T47D (cell line): ENCODE measurements around the gene OR2AE1.
A peak's percentile ranks its signal among the peaks of the same experiment; 100 is the strongest.

Experiments used
- DNase-seq, 2 experiments: peaks; one replicate each; pipeline versions ENCODE4 v3.0.0 to v3.0.0-alpha.2; 2011 to 2012; ENCODE audit warnings: low read depth in 1 of 2, low spot score in 1 of 2
- JUND ChIP-seq: IDR thresholded peaks from 2 replicates; pipeline ENCODE4 v1.6.1; 2012; ENCODE audit warnings: low read depth
- in situ Hi-C: cut with HindIII; loops from 2 replicates; pipeline ENCODE4 v1.10.0; 2016; ENCODE audit warnings: low sequenced_read_pairs, low pct_unique_long_range_greater_than_20kb

Gene OR2AE1

DNA sequence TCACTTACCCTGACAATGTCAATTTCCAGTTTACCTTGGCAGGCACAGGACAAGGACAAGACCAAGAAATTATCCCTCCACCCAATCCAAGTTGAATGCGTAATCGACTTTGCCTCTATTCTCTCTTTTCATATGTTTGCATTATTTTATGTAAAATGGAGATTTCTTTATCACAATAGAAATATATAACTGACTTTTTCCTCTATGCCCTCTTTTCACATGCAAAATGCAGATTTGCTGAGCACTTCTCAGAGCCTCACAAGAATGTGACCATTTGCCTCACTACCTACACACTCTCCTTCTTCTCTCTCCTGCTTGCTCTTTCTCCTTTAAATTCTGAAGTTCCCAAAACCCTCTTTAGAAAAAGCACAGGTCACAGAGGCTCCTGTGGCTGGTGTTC lies 33.9 kb downstream of the OR2AE1 start:
- in situ Hi-C loops, result no loop called here
- no peak for TF ChIP-seq JUND
- no peak for DNase-seq

DNA sequence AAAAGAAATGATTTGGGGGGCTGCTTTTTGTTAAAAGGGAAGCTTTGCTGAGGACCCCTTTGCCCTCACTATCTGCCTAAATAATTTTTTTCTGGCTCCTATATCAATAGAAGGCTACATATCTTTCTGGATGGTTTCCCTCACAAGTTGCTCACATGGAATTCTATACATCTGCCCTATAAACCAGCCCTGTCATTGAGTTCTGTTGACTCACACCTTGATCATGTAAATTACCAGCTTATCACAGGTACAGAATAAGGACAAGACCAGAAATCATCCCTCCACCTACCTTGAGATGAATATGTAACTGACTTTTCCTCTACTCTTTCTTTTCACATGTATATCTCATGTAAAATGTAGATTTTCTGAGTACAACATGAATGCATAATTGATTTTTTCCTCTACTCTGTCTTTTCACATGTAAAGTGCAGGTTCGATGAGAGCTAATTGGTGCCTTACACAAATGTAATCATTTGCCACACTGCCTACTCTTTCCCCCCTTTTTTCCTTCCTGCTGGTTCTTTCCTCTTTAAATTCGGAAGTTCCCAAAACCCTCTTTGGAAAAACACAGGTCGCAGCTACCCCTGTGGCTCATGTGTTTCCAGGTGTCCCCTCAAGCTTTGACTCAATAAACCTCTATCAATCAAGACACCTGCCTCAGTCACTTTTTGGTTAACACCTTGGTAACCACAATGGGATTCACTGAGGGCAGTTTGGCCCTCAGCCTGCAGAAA lies 36.5 kb downstream of the OR2AE1 start:
- in situ Hi-C loops, result no loop called here
- TF ChIP-seq JUND, result no peak
- no peak for DNase-seq

DNA sequence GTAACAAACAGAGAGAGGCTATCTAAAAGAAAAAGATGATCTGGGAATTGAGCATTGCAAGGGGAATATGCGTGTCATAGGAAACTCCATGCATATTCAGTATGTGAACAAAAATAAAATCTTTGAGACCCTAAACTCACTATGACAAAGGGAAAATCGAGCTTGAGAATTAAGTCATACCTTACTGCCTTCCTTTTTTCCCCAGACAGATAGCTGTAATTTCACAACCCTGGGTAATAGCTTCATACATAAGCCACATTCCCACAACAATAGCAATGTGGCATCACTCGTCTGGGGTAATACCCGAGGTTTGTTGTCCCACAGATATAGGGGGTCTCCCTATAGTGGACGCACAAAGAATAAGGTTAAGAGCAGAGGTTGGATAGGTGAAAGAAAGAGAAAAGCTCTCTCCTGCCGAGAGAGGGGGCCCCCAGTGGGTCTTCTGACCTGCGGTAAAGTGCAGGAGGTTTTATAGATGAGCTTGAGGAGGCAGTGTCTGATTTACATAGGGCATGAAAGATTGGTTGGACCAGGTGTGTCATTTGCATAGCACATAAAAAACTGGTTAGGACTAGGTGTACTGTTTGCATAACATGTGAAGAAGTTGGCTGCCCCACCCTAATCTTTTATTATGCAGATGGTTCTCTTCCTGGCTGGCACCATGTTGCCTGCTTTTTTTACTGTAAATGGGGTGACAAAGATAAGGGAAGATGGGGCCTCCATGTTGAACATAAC lies 37.4 kb downstream of the OR2AE1 start:
- peak in 1 of 2 experiments; percentile 77 for DNase-seq
- in situ Hi-C loops, result no loop called here
- TF ChIP-seq JUND, result no peak

DNA sequence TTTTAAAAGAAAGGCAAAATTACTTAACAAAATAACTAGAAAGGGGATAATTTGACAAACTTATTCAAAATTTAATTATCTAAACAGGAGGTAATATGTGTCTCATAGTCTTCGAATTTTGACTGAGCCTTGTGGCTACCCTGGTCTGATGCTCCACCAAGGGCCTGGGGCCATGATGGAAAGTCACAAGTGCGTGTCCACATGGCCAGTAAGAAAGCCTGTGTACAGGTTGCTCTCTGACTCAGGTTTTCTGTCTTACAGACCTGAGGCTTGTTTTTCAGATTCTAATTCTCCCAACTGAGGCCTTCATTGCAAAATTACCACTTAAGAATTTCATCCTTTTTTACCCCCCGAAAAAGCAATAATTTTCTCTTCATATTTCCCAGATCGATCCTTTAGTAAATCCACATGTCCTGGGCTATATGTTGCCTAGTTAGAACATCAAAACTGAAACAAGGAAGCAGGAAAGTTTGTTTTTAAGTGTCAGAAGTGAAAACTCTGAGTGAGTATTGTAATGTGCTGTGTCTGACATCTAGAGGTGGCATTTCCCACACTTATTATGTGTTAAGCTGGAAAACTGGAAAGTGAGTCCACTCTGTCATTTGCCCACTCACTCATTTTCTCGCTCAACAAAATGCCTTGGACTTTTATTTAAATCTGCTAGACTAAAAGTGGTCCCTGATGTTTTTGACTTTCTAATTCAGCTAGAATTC lies 39.0 kb downstream of the OR2AE1 start:
- TF ChIP-seq JUND, result no peak
- in situ Hi-C loops, result no loop called here
- peak in 1 of 2 experiments; percentile 57 for DNase-seq

DNA sequence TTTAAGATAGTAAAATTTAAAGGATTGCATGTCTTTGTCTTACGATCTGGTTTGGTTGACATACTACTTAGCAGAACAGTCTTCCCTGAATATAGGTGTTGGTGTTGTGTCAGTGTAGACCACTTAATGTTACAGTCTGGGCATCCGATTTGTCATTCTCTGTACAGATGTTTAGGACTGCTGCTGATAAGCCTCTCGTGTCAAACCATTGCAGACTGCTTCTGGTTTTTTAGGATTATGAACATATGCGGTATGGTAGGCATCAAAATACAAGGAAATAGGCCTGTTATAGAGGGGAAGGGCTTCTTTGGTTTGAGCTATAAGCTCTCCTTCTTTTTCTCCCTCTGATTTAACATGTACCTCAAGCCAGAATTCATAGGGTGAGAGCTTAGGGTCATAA lies 41.6 kb downstream of the OR2AE1 start:
- DNase-seq, result no peak
- no peak for TF ChIP-seq JUND
- in situ Hi-C loops, result no loop called here

DNA sequence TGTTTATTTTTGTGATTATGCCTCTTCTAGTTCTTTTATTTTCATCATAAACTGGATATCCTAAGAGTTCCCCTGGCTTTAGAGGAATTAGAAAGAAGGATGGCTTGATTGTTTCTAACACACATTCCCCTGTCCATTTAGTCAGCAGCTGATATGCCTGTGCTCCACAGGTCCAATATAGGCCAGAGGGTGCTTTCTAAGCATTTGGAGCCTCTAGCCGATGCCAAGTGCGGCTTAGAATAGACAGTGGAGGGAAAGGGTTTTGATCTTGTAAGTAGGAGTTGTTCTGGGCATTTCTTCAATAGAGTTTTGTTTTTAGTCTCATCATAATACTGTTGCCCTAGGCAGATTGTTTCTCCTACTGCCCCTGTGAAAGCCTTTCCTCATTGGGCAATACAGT lies 42.5 kb downstream of the OR2AE1 start:
- no peak for TF ChIP-seq JUND
- no peak for DNase-seq
- in situ Hi-C loops, result no loop called here

DNA sequence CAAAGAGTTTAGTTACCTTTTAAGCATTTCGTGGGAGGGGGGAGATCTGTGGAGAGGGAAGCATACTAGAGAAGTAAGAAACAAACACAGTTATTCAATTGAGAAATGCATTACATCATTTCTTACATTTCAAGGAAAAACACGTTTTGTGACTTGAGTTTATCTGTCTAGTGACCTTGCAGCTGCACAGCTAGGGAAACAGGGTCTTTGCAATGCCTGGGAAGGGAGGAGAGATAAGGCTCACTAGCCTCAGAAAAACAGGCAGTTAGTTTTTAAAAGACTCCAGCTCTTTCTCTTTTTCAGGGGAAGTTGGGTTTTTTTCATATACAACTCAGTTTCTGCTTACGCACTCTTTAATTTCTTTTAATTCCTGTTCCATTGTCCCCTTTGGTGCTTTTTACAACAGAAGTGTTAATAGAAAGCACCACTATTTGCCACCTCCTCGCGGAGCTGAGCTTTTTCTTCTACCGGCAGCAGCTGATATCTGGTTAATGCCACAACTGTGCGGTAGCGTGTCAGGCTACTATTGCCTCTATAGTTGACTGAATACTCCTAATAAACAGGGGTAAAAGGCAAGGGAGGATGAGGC lies 43.5 kb downstream of the OR2AE1 start:
- in situ Hi-C loops, result no loop called here
- DNase-seq, result no peak
- TF ChIP-seq JUND, result no peak

DNA sequence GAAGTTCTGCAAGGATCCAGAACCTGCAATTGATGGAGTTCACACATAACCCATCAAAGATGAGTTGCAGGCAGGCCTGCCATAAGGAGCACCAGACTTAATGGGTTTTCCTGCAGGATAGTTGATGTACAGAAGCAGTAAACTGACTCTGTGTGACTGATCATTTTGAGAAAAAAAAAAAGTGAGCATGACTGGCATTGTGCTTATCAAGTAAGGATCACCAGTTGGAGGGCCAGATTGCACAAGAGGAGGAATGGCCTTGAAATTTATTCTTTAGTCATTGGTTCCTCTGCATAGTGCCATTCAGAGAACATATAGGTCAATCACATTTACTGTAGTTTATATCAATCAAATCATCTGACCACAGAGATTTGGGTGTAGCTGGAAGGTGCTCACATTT lies 45.2 kb downstream of the OR2AE1 start:
- no peak for DNase-seq
- in situ Hi-C loops, result no loop called here
- no peak for TF ChIP-seq JUND

DNA sequence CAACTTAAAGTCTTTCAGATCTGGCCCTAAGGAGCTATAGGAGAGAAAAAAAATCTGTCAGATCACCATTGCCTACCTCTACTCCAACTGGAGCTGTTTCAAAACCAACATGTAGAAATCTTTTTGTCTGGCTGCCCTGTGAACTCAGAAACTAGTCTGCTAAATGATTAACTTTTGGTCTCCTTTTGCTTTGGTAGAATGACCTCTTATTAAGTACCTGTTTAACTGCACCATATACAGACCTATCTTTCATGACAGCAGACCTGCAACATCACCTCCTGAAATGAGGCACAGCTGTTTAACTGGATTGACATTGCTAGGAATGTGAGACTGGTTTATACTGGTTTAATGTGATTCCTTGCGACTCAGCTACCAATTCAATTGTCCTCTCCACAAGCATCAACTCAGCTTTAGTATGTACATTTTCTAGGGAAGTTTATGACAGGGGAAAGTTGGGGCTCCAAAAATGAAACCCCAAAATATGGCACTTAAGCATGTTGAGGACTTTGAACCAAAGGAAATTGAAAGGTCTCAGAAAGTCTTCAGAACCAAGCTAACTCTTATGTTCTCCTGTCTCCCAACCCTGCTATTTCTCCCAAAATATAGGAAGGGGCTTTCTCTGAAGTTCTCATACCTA lies 47.2 kb downstream of the OR2AE1 start:
- in situ Hi-C loops, result no loop called here
- DNase-seq, result peak in 1 of 2 experiments; percentile 22
- TF ChIP-seq JUND, result no peak

DNA sequence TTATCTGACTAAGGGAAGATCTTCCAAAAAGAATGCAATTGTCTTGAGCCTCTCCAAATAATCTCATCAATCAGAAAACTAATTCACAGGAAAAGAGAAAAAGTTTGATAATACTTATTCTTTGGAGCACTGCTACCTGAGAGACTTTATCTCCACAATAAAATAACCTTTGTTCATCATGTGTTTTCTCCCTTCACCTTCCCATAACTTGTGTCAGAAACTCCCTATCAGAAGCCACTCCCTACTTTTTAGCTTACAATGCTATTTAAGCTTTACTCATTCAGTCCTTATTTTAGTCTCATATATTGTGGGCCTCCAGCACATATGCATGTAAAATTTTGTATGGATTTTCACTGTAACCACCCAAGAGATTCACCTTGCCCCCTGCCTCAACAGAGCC lies 48.0 kb downstream of the OR2AE1 start:
- in situ Hi-C loops, result no loop called here
- DNase-seq, result no peak
- no peak for TF ChIP-seq JUND

DNA sequence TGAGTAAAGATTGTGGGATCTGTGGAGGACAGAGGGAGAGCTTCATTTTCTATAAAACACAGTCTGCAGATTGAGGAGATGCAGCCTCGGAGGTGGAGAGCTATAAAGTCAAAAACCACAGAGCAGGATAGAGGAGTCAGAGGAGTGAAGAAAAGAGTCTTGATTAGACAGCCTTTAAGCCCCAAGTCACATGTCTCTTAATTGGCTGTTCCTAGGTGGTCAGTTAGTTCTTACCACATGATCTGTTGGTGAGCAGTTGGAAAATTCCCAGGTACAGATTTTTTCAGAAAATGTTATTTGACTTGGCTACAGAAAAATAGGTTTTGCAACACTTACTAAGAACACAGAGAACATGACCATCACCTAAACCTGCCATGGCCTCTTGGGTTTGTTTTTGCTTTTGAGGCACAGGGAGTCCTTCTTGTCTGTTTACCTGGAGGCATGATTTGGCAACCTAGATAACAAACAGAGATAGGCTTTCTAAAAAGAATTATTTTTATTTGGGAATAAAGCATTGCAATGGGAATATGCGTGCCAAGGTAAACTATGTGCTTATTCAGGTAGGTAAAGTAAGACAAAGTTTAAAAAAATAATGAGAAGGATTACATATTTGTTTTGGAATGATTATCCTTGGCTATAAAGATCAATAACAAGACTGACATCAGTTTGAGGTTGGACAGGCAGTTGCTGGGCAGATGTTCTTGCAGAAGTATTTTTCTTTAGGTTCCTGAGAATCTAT lies 49.6 kb downstream of the OR2AE1 start:
- DNase-seq, result peak in 1 of 2 experiments; percentile 58
- TF ChIP-seq JUND, result no peak
- in situ Hi-C loops, result no loop called here
